Right lobe of liver (tissue), 4 donors: Measurements from ENCODE around the gene KLHL8.

Source experiments
- CTCF ChIP-seq, 4 donors: fragments of 200-600 bp in 3 of 4; fragments of 450-650 bp in 1 of 4; IDR thresholded peaks; one replicate each; pipeline versions ENCODE4 v1.5.1 to v1.8.0; 2016 to 2022; ENCODE audit warnings: antibody characterized with exemption in 4 of 4, mild to moderate bottlenecking in 2 of 4
- POLR2A ChIP-seq: fragments of 450-650 bp; IDR thresholded peaks from one replicate; pipeline ENCODE4 v1.6.1; 2017; ENCODE audit warnings: antibody characterized with exemption, mild to moderate bottlenecking
- donor health status: DM: no; HTN: no; CAD: no.
- donor health status: DM: no; HTN: no; CAD: no.
- donor health status: DM: no; HTN: yes; CAD: no.

DNA sequence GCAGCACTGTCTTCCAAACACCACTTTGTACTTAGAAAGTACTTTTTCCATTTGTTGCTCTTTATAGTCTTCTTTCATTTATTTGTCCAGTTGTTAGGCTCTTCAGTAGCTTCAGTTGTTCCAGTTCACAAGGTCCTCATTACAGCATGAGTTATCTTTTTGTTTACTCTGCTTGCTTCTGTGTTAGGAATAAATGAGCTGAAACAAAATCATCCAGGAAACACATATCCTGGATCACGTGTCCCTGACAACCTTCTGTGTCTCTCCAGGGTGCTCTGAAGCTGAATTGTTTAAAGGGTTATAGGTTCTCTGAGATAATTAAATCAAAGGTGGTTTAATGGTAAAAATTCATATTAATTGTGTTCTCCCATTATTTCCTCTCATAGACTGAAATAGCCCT, 19.9 kb upstream of the KLHL8 start:
- no peak for TF ChIP-seq POLR2A
- no peak for TF ChIP-seq CTCF (IDR thresholded peaks at IDR 0.05)
